HG03097 (cell line): Measurements from ENCODE around the gene KMT5B.

Experiments used
- ATAC-seq: cut with Tn5 transposase; IDR thresholded peaks from one replicate; pipeline ENCODE4 v1.9.1; 2021; ENCODE audit not compliant: unreplicated experiment, low FRiP score

KMT5B gene

DNA sequence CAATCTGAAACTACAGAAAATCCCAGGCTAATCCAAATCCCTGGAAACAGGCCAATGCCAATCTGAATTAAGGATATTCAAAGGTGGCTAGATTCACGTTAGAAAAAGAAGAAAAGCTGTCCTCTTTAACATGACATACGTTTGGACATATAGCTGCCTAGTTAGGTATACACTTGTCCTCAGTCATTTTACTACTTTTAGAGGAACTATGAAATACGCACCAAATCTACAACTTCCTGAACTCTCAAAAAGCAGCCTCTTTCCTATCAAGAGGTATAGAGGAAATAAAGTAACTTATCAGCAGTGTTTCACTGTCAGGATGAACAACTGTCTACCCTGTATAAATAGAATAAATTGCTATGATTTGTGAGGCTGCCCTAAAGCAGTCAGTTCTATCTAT lies 24.0 kb downstream of the KMT5B start:
- no peak for ATAC-seq

DNA sequence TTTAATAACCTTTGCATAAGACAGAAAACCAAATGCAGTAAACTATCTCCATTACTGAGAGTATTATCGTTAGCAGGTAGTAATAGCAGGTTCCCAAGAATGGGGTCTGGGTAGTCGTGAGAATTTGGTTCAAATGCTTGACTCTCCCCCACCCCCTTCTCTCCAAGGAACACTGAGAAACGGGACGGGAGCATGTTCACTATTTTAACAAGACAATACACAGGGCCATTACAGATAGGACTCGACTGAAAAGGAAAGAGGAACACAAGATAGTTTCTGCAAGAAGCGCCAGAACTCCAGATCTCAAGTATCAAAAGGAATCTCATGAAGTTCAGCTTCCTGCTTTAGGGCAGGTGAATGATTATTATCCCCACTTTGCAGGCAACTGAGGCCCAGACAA lies 27.0 kb downstream of the KMT5B start:
- no peak for ATAC-seq

- no peak for ATAC-seq
Measured at GRCh38 chr11:68181719-68182451, 31.2 kb downstream of the KMT5B start.

- no peak for ATAC-seq
Measured at GRCh38 chr11:68179847-68180246, 33.2 kb downstream of the KMT5B start.

DNA sequence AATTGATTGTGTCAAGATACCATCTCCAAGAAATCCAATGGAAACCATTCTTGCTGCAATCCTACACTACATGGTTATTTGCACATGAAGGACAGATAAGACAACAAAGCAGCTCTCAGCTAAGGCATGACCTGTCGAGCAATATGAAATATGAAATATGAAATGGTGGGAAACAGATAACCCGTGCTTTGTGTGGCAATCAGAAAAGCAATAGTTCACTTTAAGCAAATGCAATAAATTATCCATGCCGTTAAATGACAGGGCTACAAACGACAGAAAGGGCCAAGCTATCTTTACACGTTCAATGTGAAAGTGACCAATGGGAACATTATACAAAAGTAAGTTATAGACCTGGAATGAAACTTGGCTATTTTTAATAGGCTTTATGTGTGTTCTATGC lies 35.2 kb downstream of the KMT5B start:
- no peak for ATAC-seq

- no peak for ATAC-seq
Measured at GRCh38 chr11:68173926-68174325, 39.2 kb downstream of the KMT5B start.

DNA sequence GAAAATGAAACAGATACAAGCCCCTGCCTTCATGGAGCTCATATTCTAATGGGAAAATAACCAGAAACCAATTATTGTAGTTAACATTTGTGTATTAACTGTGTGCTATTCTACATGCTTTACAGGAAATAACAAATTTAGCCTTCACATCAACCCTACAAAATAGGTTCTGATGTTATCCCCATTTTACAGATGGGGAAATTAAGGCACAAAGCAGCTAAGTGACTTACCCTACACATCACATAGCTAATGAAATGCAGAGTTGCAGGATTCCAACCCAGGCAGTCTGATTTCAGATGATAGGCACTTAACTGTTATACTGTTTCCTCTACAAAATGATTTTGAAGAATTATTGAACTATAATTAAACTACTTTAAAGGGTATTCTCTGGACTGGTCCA lies 43.7 kb downstream of the KMT5B start:
- no peak for ATAC-seq

DNA sequence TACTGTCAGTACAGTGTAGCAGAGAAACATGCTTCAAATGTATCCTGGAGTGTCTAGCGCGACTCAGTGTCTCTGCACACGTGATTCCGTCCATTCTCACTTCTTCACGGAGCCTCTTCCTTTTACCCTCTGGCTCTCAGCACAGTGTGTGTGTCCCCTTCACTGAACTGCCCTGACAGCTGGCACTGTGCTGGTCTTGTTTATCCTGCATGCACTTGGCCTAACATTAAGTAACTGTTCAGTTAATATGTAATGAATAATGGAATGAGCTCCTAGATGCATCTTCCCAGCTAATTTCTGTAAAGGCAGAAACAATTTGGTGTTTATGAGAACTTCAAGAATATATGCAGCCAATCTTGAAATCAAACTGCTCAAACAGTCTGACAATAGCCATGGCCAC lies 44.4 kb downstream of the KMT5B start:
- ATAC-seq: no peak

GRCh38 chr11:68167474-68167873 lies 45.6 kb downstream of the KMT5B start:
- ATAC-seq: no peak

DNA sequence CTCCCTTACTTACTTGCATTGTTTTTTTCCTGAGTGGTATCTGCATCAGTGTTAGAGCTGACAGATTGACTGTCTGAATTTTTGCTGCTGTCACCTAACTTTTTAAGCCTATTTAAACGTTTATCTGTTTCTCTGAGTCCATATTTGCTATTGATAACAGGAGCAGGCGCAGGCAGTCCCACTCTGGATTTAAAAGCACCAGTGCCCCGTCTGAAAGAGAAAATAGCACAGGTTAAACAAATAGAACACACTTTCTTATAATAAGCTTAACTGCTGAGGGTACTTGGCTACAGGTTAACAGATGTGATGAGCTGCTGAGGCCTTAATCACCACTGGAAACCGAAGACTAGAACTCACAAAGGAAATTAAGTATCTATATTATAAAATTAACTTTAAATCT lies 46.1 kb downstream of the KMT5B start:
- no peak for ATAC-seq

- ATAC-seq: no peak
Measured at GRCh38 chr11:68165601-68166000, 47.5 kb downstream of the KMT5B start.

- ATAC-seq: no peak
Measured at GRCh38 chr11:68164437-68164836, 48.7 kb downstream of the KMT5B start.

GRCh38 chr11:68163691-68164090 lies 49.4 kb downstream of the KMT5B start:
- no peak for ATAC-seq

GRCh38 chr11:68160100-68160695 lies 52.9 kb downstream of the KMT5B start:
- ATAC-seq: no peak

DNA sequence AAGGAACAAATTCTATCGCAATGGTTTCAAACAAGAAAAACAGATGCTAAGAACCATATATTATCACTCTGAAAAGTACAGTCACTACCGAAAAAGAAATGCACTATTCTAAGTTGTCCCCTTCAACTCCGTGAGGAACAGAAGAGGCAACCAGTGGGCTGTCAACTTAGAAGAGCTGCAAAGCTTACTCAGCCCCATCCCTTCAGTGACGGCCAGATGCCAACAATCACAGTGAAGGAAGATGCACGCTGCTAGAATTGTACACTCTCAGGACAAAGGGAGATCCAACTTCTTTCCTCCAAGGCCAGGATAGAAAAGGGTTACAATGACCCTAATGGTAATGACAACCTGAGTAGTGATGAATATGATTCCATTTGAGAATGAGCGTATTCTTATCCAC lies 53.4 kb downstream of the KMT5B start:
- no peak for ATAC-seq

DNA sequence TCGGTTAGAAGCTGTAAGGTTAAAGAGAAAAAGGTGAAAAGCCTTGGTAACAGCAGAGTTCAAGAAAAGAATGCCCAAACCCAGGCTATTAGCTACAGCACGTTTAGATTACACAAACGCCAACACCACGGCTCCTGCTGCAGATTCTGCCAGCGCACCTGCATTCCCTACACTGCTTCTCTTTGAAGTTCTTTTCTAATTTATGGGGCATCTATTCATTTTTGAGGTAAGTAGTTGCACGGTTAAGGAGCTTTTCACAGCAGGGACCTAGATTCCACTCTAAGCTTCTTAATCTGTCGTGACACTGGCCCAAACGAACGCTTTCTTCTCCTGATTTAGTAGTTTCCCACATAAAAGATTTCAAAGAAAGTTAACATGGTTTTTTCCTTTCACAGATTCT lies 53.9 kb downstream of the KMT5B start:
- ATAC-seq: no peak

DNA sequence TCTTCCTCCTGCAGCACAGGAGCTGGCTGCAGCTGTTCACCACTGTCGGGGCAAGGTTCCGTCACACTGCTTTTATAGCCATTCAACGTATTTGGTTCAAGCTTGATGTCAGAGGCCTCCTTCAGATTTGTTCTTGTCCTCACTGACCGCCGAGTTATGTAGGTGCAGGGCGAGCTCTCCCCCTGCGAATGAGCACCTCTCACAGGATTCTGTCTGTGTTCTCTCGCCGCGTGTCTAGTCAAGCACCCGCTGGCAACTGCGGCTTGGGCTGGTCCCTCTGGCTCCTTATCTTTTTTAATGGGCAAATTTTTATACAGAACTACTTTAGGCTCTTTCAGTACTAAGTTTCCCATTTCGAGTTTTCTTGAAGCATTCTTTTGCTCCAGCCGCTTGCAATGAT lies 54.5 kb downstream of the KMT5B start:
- no peak for ATAC-seq

DNA sequence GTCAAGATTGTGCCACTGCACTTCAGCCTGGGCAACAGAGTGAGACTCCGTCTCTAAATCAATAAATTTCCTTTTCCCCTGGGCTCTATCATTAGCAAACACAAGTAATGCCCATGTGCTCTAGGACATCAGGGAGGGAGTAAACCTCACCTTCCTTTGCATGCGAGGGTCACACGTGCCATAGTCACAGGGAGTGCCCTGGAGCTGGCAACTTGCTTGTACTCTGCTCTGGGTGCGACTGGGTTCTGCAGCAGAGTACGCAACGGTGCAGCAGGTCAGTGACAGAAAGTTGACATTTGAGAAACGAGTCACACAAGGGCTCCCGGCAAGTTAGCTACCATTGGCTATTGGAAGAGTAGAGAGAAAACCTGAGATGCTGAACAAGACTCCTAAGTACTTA lies 59.4 kb downstream of the KMT5B start:
- ATAC-seq: no peak

GRCh38 chr11:68150037-68150436 lies 63.1 kb downstream of the KMT5B start:
- no peak for ATAC-seq

GRCh38 chr11:68149417-68149816 lies 63.7 kb downstream of the KMT5B start:
- no peak for ATAC-seq

DNA sequence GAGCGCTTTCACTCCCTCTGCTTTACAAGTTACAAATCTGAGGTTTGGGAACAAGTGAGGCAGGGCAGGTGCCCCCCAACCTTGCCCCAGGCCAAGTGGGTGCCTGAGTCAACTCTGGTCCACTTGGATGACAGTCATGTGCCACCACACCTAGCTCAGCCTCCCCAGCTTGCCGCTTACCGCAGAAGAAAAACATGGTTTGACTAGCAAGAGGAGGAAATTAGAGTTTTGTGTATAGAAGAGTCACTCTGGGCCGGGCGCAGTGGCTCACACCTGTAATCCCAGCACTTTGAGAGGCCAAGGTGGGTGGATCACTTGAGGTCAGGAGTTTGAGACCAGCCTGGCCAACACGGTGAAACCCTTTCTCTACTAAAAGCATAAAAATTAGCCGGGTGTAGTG lies 64.2 kb downstream of the KMT5B start:
- no peak for ATAC-seq

- ATAC-seq: no peak
Measured at GRCh38 chr11:68148071-68148805, 64.9 kb downstream of the KMT5B start.
